Measurements from ENCODE around the gene RFTN1.

- TF ChIP-seq CTCF (IDR thresholded peaks at IDR 0.05) (no peak), POLR2A (IDR thresholded peaks at IDR 0.05) (no peak)
Observed at GRCh38 chr3:16336825-16337224, 176.7 kb downstream of the RFTN1 start.

Data from lower leg skin (tissue), 3 donors.